Measurements from ENCODE around the gene KRTAP10-10.

KRTAP10-10 gene

GRCh38 chr21:44686000-44686781 is 49.0 kb downstream of the KRTAP10-10 start:
- no peak for DNase-seq

- DNase-seq: no peak
These were observed 49.8 kb downstream of the KRTAP10-10 start for GRCh38 chr21:44686843-44687561.

- no peak for DNase-seq
These were observed 50.5 kb downstream of the KRTAP10-10 start for GRCh38 chr21:44687671-44688070.

Measured in activated naive CD4-positive, alpha-beta T cell treated with anti-CD3 and anti-CD28 coated beads, Interleukin-2, amount 50 U/mL, for 16 hours (primary cell).